Activated CD4-positive, alpha-beta T cell treated with anti-CD3 and anti-CD28 coated beads for 48 hours (primary cell): ENCODE measurements around the gene NEMP1.
"Not testable (repeated sequence)": the region's sequence is repeated elsewhere in the genome, so short reads cannot be mapped to it uniquely, and the experiment has no call there.

Experiments used
- DNase-seq: peaks from one replicate; pipeline ENCODE4 v3.0.0-alpha.2; 2020

Gene NEMP1

DNA sequence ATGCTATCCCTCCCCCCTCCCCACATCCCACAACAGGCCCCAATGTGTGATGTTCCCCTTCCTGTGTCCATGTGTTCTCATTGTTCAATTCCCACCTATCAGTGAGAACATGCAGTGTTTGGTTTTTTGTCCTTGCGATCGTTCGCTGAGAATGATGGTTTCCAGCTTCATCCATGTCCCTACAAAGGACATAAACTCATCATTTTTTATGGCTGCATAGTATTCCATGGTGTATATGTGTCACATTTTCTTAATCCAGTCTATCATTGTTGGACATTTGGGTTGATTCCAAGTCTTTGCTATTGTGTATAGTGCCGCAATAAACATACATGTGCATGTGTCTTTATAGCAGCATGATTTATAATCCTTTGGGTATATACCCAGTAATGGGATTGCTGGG lies 25.4 kb downstream of the NEMP1 start:
- not testable (repeated sequence) for DNase-seq

DNA sequence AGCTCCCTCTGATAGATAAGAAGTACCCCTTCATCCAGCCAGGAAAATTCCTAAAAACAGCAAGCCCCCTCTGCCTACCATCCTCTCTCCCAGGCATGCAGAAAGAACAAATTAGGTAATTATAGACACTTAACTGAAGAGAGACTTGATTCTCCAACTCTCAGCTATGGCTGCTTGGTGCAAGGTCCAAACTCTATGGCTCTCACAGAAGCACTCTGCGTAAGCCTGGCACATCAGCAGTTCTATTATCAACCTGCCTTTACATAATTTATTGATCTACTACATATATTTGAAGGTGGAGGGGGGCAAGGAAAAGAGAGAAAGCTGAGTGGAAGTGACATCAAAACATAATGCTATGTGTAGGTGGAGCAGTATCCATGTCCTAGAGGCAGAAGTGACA lies 27.6 kb downstream of the NEMP1 start:
- no peak for DNase-seq

DNA sequence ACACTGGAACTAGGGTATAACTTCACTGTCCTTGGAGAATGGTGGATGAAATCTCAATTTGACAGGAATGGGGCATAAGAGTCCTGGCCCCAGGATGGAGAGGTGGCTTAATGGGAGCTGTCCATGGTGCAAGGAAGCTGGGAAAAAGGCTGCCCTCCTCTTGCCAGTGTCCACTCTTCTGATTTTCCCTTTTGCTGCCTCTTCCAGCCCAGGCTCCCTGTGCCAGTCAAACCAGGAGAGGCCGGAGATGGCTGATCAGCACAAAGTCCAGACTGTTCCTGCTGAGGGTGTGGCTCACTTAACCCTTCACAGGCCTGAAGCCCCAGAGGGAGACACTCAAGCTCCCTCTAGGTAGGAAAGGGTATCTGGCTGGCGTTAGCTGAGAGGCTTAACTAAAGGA lies 28.7 kb downstream of the NEMP1 start, which contains the start of gene MYO1A:
Gene MYO1A, minus strand, starts transcription at position 240 of the 400 bp plus-strand sequence. CDS start 1,806 bp downstream, outside the sequence.
- DNase-seq, result no peak

DNA sequence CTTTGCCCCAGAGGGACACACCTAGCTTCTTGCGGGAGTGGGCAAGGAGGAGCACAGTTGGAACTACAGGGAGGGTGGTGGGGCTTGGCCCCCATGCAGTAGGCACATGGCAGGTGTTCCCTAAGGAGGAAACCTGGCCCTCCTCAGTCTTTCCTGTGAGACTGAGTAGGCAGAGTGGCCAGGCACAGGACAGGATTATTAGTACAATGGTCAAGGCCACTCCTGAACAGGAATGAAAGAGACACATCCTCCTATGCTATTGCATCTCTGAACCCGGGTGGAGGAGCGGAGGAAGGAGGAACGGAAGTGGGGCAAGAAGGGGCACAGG lies 29.5 kb downstream of the NEMP1 start:
- DNase-seq, result no peak

DNA sequence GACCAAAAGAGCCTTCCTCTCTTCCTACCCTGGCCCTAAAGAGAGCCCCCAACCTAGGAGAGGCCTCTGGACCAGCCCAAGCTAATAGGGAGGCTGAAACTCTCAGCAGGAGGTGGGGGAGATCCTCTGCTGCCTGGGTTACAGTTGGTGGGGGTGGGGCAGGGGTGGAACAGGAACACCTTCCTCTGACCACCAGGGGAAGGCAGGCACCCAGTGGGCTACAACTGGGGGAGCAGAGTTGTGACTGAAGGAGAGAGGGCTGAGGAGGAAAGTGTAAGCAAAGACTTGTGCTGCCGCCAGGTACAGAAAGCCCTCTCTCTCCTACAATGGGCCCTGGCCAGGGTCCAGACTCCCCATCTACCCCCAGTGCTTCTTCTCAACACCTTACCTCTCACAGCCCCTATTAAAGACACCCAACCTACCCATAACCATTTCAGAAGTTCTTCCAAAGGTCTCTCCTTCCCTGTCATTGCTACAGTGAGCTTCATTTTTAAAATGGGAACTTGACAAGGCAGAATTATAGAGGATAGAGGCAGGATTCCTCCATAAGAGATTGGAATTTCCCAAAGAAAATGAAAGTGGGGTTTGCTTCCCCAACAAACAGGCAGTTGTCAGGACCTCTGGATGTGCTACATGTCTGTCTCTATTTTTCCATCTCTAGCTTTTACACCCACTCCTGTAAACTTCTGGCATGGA lies 30.0 kb downstream of the NEMP1 start:
- DNase-seq, result no peak

DNA sequence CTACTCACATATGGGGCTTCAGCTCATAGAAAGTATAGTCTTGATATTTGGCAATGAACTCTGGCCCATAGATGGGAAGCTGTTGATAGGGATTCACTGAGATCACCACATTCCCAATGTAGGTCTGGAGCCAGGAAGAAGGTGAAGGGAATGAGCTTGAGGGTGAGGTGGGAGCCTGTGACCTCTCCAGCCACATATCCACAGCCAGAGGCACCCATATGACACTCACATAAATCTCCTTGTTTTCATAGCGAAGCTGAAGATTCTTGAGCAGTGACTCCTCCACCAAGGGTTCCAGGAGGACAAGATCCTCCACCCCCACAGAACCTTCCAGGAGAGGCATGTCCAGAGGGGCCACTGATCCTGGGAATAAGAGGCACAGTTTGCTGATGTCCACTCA lies 30.6 kb downstream of the NEMP1 start:
- no peak for DNase-seq

DNA sequence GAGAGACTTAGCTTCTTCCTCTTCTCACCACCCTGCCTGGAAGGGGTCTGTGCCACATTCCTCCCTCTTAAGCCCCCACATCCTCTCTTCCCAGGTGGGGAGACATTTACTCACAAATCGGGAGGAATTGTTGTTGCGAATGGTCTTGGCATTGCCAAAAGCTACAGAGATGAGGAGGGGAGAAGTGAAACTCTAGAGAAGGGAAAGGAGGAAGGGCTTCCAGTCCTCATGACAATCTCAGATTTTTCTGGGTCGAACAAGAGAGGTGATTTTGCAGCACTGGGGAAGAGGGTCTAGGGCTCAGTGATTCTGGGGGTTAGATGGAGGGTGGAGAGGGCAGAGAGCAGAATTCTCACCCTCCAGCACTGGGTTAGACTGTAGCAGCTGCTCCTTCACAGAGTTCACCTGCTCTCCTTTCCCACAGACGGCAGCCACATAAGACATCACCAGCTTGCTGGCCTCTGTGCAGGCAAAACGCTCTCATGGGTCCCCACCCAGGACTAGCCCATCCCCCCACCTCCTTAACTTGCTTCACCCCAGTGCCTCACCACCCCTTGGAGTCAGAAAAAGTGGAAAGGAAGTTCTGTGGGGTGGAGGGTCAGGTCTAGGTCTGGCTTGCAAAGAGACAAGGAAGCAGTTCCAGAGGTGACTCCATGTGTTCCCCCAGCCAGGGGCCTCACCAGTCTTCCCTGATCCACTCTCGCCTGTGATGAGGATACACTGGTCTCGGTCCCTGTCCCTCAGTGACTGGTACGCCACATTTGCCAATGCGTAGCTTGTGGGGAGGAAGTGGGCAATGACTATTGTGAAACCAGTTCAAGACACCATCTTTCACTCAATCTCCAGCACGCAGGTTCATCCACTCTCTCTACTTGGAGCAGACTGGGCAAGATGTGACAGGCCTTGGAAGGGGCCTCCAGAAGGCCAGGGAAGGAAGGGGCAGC lies 31.4 kb downstream of the NEMP1 start:
- DNase-seq, result peak; percentile 69

DNA sequence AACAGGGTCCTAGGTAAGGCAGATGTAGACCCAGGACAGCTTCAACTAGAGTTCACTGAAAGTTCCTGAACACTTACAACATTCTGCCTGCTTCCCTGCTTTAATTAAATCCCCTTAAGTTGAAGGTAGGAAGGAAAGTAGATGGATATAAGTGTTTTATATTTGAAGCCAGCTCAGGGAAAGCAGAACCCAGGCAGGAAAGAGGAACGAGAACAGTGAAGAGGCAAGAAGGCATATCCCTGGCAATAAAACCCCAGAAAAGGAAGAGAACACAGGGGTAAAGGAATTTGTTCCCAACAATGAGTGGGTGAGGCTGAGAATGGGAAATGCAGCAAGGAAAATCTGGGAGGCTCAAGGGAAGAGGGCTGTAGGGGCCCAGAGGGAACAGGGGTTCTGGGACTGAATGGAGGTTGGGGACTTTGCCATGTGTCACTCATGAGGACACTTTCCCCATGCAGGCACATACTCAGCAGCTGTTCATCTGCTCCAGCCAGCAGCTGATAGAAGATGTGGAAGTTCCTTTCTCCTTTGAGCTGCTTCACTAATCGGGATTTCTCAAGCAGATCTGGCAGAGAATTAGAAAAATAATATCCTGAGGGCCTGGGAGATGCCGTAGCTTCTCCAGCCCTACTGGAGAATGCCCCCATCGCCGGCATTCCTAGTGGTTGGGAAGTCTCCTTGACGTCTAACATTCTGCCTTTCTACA lies 32.4 kb downstream of the NEMP1 start:
- no peak for DNase-seq

DNA sequence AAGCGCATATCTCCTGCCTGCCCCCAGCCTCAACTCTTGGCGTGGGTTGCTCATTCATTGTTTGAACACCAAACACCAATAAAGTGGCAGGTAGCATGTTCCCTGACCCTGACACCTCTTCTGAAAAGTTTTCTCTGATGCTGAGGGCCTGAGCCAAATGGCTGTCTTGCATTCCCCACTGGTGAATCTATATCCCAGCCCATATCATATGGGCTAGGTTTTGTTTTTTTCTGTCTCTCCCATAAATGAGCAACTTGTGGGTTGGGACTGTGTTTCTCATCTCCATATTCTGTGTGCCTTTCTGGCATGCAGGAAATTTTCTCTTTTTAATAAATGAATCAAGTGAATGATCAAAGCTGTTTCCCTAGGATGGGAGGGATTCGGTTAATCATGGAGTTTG lies 33.7 kb downstream of the NEMP1 start:
- DNase-seq, result no peak

DNA sequence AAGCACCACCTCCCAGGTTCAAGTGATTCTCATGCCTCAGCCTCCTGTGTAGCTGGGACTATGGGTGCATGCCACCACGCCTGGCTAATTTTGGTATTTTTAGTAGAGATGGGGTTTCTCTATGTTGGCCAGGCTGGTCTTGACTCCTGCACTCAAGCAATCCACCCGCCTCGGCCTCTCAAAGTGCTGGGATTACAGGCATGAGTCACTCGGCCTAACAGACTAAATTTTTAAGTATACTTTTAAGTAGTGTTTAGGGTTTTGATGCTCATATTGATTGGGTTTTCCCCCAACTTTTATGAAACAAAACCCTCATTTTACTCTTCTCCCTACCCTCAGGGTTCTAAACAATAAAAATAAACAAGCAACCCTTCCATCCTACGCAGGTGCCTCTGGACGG lies 34.1 kb downstream of the NEMP1 start:
- DNase-seq, result no peak

DNA sequence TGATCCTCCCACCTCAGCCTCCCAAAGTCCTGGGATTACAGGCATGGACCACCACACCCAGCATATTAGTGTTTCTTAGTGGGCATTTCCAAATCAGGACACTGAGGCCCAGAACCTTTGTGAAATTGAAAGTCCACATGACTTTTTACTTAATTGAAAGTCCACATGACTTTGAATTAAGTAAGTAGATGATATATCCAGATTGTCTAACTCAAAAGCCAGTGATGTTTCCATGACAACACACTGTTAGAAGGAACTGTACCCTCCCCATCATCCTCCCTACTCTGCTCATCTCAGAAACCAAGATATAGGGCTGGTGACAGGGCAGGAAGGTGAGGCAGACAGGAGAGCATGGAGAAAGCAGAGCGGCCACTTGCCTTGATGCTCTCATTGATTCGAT lies 35.9 kb downstream of the NEMP1 start:
- DNase-seq, result no peak

DNA sequence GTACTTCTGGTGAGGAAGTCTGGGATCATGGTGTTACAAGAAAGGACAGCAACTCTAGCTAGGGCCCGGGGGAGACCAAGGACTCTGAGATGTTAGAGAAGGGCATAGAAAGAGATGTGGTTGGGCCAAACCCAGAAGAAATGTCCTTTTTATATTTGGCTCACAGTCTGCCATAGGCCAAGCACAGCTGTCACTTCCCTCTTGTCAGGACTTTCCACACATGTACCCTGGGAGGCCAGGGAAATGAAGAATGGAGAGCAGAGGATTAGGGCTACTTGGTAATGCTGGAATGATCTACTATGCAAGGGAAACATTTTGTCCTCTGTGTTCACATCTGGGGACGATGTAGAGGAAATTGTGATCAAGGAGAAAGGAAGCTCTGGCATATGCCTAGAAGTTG lies 37.8 kb downstream of the NEMP1 start:
- no peak for DNase-seq

DNA sequence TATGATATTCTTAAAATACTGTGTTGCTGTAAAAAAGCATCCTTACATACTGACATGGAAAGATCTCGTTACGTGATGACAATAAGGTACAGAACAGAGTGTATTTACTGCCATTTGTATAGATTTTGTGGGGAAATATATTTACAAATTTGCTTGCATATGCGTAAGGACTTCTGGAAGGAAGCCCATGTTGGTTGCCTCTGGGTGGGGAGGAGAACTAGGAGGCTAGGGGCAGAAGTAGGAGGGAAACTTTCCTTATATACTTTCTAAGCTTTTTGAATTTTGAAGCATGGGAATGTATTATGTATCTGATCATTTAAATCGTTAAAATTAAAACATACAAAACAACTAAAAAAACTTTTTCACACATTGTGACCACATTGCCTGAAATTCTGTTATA lies 38.4 kb downstream of the NEMP1 start:
- no peak for DNase-seq

DNA sequence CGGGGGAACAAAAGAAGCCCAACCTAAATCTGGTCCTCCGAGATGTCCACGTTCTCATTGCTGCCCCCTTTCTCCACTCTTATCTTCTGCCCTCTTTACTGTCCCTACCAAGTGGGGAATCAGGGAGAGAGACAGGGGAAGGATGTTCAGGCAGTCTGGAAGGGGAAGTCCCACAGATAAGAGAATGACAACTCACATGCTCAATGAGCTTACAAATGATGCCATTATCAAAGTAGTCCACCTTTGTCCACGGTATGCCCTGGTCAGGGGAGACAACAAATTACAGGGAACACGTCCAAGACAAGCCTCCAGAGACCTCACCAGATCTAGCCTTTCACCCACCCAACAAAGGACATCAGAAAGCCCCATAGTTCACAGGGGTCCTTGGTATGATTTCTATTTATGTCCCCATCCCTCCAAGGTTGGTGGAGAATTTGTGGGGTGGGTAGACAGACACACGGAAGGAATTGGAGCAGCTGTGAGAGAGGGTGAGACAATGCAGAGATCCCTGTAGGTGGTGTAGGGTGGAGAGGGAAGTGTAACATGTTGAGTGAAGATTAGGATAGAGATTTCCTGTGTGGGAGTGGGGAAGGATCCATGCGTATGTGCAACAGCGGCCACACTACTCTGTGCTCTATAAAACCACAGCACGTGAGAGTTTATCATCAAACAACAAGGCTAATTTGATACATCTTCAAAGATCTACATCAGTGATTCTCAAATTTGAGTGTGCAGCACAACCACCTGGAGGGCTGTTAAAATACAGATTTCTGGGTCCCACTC lies 39.4 kb downstream of the NEMP1 start:
- no peak for DNase-seq

DNA sequence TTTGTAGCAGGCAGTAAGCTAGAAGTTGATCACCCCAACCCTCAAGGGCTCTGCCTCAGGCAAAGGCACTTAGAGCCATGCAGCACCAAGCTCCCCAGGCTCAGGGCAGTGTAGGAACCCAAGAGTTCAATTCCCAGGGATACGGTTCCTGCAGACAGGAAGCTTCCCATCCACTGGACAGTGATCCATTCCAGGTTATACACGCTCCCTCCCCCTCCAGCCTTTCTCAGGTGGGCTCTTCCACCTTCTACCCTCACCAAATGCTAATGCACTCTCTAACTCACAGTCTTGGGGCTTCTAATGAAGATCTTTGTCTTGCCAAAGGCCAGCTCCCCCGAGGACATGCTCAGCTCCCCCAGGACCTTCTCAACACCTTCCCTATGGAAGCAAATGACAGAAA lies 41.3 kb downstream of the NEMP1 start:
- no peak for DNase-seq

DNA sequence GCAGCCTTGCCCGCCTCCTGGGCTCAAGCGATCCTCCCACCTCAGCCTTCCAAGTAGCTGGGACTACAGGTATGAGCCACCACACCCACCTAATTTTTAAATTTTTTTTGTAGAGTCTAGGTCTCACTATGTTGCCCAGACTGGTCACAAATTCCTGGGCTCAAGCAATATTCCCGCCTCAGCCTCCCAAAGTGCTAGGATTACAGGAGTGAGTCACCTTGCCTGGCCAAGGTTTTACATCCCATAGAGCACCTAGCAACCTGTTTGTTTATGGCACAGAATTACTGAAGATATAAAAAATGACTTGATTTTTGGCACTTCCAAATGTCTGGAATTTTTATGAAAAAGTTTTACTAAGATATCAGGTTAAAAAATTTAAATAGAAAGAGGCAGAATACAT lies 45.2 kb downstream of the NEMP1 start:
- no peak for DNase-seq

DNA sequence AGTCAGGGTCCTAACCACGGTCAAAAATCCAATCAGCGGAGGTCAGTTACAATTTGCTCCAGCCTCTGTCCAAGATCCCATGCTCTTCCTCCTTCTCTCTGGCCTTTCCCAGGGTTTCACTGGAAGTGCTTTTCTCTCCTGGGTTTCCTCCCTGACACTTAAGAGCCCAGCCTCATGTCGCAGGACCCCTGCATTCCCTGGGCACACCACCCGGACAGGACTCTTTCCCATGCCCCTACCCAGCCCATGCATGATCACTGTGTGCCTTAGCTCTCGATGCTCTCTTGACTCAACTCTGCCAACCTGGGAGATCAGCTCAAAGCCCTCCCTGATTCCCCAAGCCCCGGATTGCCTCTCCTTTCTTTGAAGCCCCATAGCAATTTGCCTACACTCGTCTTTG lies 46.8 kb downstream of the NEMP1 start:
- DNase-seq, result no peak

DNA sequence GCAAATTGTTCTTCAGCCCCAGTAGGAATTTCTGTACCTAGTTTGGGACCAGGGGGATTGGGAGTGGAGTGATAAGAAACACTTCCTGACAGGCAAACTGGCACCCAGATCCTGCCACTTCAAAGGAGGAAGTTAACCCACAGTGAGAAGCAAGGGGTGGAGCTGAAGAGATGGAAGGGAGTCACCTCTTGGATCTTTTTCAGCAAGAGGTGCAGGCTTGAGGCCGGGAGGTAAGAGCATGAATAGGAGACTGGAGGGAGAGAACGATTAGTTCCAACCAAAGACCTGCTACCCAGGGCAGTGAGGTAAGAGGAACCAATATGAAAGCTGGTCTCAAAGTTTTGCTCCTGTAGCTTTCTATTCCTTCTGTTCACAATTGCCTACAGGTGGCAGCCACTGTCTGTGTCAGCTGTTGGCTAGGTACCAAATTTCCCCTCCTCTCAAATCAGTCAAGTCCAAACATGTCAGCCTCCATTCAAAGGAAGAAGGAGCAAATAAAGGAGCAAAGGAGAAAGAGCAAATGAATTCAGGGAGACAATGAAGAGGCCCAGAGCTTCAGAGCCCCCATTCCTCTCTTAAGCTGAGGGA lies 47.4 kb downstream of the NEMP1 start:
- DNase-seq, result no peak

DNA sequence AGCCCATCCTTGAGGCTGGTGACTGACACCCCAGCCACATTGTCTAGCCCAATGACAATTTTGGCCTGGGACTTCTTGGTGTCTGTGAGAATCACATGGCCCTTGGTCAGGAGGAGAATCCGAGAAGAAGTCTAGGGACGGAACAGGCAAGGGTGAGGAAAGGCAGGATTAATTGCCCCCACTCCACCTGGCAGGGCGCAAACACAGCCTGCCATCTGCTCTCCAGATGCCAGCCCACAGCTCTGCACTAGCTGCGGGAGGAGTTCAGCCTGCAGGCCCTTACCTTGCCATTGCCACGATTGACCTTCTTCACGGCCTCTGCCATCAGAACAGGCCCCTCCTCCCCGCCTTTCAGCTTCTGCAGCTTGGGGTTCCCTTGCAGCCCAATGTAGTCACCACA lies 49.1 kb downstream of the NEMP1 start:
- DNase-seq, result no peak

DNA sequence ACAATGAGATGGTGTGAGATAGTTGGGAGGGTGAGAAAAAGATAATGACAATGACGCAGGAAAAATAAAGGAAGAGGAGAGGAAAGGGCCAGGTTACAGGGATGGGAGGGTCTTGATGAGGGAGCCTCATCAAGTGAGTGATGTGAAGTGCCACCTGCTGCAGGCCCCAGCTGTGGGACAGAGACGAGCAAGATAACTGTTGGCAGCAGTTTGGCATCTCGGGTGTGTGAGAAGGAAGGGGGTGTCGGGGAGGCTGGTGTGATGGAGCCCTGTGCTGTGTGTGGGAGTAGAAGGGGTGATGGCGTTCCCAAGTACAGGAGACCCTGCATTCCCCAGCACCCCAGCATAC lies 50.8 kb downstream of the NEMP1 start:
- DNase-seq, result peak; percentile 33

DNA sequence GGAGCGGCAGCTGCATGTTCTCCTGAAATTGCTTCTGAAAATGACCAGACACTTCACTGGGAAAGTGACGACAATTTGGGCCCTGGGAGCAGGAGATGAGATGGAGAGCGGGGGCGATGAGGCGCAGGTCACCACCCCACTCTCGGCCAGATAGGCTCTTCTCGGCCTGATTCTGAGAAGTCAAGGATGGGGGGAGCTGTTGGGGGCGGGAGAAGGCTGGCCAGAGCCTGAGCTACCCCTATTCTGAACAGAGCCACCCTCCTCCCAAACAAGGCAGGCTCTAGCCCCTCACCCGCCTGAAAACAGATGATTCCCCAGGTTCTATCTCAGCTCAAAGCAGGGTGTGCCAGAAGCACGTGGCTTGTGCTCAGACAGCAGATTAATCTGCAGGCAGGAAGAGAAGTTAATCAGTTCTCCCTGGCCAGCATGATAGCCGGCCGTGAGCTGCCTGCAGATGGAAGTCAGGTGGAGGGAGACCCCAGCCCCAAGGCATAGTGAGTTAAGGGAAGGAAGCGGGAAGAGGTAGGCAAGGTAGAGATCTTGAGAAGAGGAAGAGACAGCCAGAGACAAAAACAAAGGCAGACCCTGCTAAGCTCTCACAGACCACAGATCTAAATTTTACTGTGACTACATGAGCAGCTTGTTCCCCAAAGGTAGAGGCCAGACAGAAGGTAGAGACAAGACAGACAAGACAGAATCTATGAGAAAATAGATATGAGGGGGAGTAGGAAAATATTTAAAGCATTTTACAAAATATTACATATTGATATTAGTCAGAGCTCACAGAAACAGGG lies 51.4 kb downstream of the NEMP1 start:
- DNase-seq, result peak; percentile 25

DNA sequence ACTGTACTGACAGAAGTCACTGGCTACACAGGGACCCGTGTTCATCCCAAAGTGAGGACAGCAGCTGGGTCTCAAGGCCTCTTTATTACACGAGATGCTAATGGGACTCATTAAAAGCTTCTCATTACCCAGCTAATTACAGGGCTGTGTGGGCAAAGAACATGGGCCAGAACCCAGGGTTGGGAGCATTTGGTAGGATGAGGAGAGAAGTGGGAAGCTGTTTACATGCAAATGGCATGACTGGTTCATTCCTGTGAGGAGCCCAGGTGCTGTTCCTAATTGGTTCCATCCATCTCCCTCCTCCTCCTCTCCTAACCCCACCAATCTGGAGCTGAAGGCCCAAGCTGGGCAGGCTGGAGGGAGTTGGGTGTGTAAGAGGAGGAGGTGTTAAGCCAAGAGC lies 53.4 kb downstream of the NEMP1 start:
- no peak for DNase-seq
